ENCODE results near the gene SOX21. TPM values are rescaled to one million over a fixed set of nuclear protein-coding genes. Genes with fewer than 3 reads are reported as not detected.
A peak's percentile ranks its signal among the peaks of the same experiment; 100 is the strongest.

Gene SOX21
- total and polyA plus RNA-seq, 2 donors (not counting 1 experiment from before 2014, with no cell fraction given): not detected

GRCh38 chr13:94711561-94712286 is 621 bp downstream of the SOX21 start:
- DNase-seq (peak; percentile 41), ATAC-seq (ENCODE audit: low read depth) (no peak)
- Histone ChIP-seq H3K4me3 (ENCODE audit: control extremely low read depth in 1 of 5, extremely low read depth in 1 of 5, insufficient read depth in 1 of 5, low read depth in 2 of 5, low read length in 4 of 5) (no peak overlapping the region), H3K4me1 (ENCODE audit: control insufficient read depth in 2 of 2, insufficient read depth in 2 of 2, low read length in 2 of 2) (peaks cover 19 to 40% of the 10 kb centered on the region in 2 donors), H3K9ac (ENCODE audit: low read length) (no peak overlapping the region), H3K4me2 (replicated peaks; ENCODE audit: low read depth, low read length, poor library complexity, severe bottlenecking) (peak overlapping the region; percentile 58), H3K27me3 (replicated peaks in 1 of 4; ENCODE audit: control extremely low read depth in 1 of 4, control insufficient read depth in 3 of 4, insufficient read depth in 4 of 4, low read length in 3 of 4) (peaks cover 0 to 60% (median 49%) of the 10 kb centered on the region in 4 experiments), H4K20me1 (ENCODE audit: control insufficient read depth, insufficient read depth, low read length, poor library complexity, severe bottlenecking) (no peaks in the 10 kb centered on the region), H3K9me3 (ENCODE audit: control extremely low read depth in 1 of 3, control insufficient read depth in 2 of 3, insufficient read depth in 1 of 3, low read length in 2 of 3) (peaks cover 0 to 18% (median 0%) of the 10 kb centered on the region in 3 donors), H3K27ac (ENCODE audit: low read length in 2 of 2) (no peak overlapping the region), H3K79me2 (ENCODE audit: control insufficient read depth, insufficient read depth, low read length) (no peaks in the 10 kb centered on the region), H3K36me3 (replicated peaks in 1 of 2; ENCODE audit: control extremely low read depth in 1 of 2, control insufficient read depth in 1 of 2, extremely low read depth in 1 of 2, insufficient read depth in 2 of 2, low read length in 1 of 2) (no peaks in the 10 kb centered on the region), H2AFZ (ENCODE audit: insufficient read depth, low read depth, low read length, poor library complexity, severe bottlenecking) (peak overlapping the region; percentile 38)
- Mint-ChIP-seq H3K4me3 (peak overlapping the region; percentile 59), H3K27me3 (peaks cover 56% of the 10 kb centered on the region), H3K9me3 (ENCODE audit: insufficient read depth) (no peaks in the 10 kb centered on the region), H3K27ac (no peak overlapping the region), H3K4me1 (peaks cover 22% of the 10 kb centered on the region)
- CTCF ChIA-PET: no interaction called here
- POLR2A ChIA-PET: no interaction called here
- intact Hi-C loops (cut with micrococcal nuclease): no loop called here
- WGBS (ENCODE audit: insufficient coverage): 6% methylated on average over 97 of the region's 97 CpGs
- TF ChIP-seq CTCF (IDR thresholded peaks at IDR 0.05) (no peak), EZH2 (IDR thresholded peaks at IDR 0.05; ENCODE audit: borderline replicate concordance, insufficient read depth, low read depth, low read length, poor library complexity, severe bottlenecking) (no peak)

- Mint-ChIP-seq H3K27me3 (peaks cover 63% of the 10 kb centered on the region), H3K4me1 (peaks cover 22% of the 10 kb centered on the region), H3K9me3 (ENCODE audit: insufficient read depth) (no peaks in the 10 kb centered on the region), H3K27ac (no peak overlapping the region), H3K4me3 (peak overlapping the region; percentile 13)
- DNase-seq: peak; percentile 39
- WGBS (ENCODE audit: insufficient coverage): 3% methylated on average over 81 of the region's 81 CpGs
- ChIA-PET POLR2A (no interaction called here), CTCF (no interaction called here)
- Histone ChIP-seq H4K20me1 (ENCODE audit: control insufficient read depth, insufficient read depth, low read length, poor library complexity, severe bottlenecking) (no peaks in the 10 kb centered on the region), H3K27me3 (replicated peaks in 1 of 4; ENCODE audit: control extremely low read depth in 1 of 4, control insufficient read depth in 3 of 4, insufficient read depth in 4 of 4, low read length in 3 of 4) (peaks cover 0 to 67% (median 54%) of the 10 kb centered on the region in 4 experiments), H3K36me3 (replicated peaks in 1 of 2; ENCODE audit: control extremely low read depth in 1 of 2, control insufficient read depth in 1 of 2, extremely low read depth in 1 of 2, insufficient read depth in 2 of 2, low read length in 1 of 2) (no peaks in the 10 kb centered on the region), H2AFZ (ENCODE audit: insufficient read depth, low read depth, low read length, poor library complexity, severe bottlenecking) (peak overlapping the region; percentile 22), H3K79me2 (ENCODE audit: control insufficient read depth, insufficient read depth, low read length) (no peaks in the 10 kb centered on the region), H3K4me1 (ENCODE audit: control insufficient read depth in 2 of 2, insufficient read depth in 2 of 2, low read length in 2 of 2) (peaks cover 19 to 44% of the 10 kb centered on the region in 2 donors), H3K9ac (ENCODE audit: low read length) (no peak overlapping the region), H3K9me3 (ENCODE audit: control extremely low read depth in 1 of 3, control insufficient read depth in 2 of 3, insufficient read depth in 1 of 3, low read length in 2 of 3) (peaks cover 0 to 18% (median 0%) of the 10 kb centered on the region in 3 donors), H3K27ac (ENCODE audit: low read length in 2 of 2) (no peak overlapping the region), H3K4me2 (replicated peaks; ENCODE audit: low read depth, low read length, poor library complexity, severe bottlenecking) (peak overlapping the region; percentile 58), H3K4me3 (ENCODE audit: control extremely low read depth in 1 of 5, extremely low read depth in 1 of 5, insufficient read depth in 1 of 5, low read depth in 2 of 5, low read length in 4 of 5) (peak overlapping the region in 1 of 5 experiments; percentile 19)
- ATAC-seq (ENCODE audit: low read depth): no peak
- TF ChIP-seq EZH2 (IDR thresholded peaks at IDR 0.05; ENCODE audit: borderline replicate concordance, insufficient read depth, low read depth, low read length, poor library complexity, severe bottlenecking) (no peak), CTCF (IDR thresholded peaks at IDR 0.05) (no peak)
- intact Hi-C loops (cut with micrococcal nuclease): no loop called here
Measured at GRCh38 chr13:94710881-94711560, 1.3 kb downstream of the SOX21 start.
